Activated CD8-positive, alpha-beta memory T cell treated with anti-CD3 and anti-CD28 coated beads for 4 hours (primary cell): ENCODE data around the gene MRPS18B.

Experiments used
- DNase-seq, 2 donors: peaks; one replicate each; pipeline ENCODE4 v3.0.0-alpha.2; 2020; ENCODE audit warnings: low read depth in 2 of 2

The MRPS18B gene

GRCh38 chr6:30617565-30618269, at the start of gene MRPS18B:
MRPS18B (plus strand) TSS chr6:30617840; CDS start chr6:30617866, 26 bp downstream.
- DNase-seq: peak; percentile 97 to 99

DNA sequence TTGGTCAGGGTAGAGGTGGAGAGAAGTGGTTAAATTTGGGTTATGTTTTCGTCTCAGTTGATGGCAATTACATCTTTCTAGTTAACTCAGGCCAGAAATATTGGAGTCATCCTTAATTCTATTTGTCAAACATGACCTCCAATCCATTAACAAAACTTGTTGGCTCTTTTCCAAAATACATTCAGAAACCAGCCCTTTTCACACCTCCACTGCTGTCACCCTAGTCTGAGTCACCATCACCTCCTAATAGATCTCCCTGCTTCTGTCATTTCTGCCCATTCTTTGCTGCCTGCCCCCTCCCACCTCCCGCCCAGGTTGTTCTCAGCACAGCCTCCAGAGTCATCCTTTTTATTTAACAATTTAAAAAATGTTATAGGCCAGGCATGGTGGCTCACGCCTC, 49.4 kb upstream of the MRPS18B start:
- DNase-seq: no peak

DNA sequence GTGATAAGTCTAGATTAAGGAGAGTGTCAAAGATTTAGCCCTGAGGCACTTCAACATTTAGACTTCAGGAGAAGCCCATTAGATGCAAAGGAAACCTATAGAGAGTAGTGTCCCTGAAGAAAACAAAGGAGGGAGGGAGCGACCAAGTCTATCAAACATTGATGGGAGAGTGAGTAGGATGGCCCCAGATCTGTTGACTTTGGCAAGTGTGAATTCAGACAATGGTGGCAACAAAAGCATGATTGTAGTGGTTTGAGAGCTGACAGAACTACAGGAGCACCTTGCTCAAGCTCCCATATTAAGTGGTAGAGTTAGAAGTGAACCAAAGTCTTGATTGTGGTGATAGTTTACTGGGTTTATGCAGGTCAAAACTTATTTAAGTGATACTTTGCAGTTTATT, 47.4 kb upstream of the MRPS18B start:
- no peak for DNase-seq

DNA sequence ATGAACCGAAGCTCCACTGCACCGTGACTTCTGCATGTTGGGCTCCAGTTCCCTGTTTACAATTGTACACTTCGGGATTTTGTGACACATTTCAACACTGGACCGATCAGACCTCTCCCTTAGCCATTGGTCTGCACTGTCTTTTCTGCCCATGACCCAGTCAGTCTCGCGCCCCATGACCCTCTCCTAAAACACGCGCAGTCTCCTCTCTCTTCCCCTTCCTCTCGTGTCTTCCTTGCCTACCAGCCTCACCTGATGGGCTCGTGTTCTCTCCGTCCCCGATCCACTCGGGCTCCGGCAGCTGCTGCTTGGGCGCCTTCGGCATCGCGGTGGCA, 46.9 kb upstream of the MRPS18B start:
- no peak for DNase-seq

- DNase-seq: peak; percentile 98 to 99
Measured at GRCh38 chr6:30571075-30571761, 46.4 kb upstream of the MRPS18B start, which contains the start of gene ABCF1. ABCF1 (plus strand) TSS chr6:30571442; CDS start chr6:30571488, 46 bp downstream.

- DNase-seq: no peak
Measured at GRCh38 chr6:30571762-30572082, 45.9 kb upstream of the MRPS18B start.

DNA sequence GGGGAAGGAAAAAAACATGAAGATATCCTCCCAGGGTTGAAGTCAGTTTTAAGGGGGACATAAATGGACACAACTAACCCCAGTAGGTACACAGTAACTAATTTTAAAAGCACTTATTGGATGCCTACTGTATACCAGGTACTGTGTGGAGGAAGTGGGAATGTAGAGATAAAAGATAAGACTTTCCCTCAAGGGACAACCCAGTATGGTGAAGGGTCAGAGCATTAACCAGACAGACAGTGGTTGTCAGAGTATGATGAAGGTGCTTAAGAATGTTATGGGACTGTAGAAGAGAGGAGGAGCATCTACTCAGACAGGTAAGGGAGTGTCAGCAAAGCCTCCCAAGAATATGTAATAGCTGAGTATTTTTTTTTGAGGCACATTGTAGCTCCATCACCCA, 45.5 kb upstream of the MRPS18B start:
- DNase-seq: no peak

DNA sequence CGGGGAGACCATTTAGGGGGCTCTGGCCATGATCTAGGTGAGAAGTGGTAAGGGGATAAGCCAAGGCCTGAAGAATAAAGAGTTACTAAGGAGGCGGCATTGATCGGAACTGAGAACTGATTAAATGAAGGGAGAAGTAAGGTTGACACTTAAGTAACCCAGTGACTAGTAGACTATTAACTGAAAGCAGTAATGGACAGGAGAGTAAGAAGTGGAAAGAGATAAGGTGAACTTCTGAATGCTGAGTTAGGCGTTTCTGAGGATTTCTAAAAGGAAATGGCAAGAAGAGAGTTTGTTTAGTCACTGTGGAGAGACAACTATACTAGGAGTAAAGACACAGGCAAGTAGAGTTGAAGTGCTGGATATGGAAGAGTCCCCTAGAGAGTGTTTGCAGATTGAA, 44.5 kb upstream of the MRPS18B start:
- DNase-seq: no peak

DNA sequence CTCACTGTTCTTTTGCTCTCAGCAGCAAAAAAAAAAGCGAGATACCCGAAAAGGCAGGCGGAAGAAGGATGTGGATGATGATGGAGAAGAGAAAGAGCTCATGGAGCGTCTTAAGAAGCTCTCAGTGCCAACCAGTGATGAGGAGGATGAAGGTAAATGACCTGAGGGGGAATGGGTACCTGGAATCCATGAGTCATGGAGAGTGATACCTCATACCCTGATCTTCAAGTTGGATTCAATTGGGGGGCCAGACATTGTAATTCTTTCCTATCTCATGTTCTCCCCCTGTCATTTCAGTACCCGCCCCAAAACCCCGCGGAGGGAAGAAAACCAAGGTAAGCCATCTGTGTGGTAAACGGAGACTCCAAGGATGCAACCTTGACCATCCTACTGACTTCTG, 39.6 kb upstream of the MRPS18B start:
- no peak for DNase-seq

DNA sequence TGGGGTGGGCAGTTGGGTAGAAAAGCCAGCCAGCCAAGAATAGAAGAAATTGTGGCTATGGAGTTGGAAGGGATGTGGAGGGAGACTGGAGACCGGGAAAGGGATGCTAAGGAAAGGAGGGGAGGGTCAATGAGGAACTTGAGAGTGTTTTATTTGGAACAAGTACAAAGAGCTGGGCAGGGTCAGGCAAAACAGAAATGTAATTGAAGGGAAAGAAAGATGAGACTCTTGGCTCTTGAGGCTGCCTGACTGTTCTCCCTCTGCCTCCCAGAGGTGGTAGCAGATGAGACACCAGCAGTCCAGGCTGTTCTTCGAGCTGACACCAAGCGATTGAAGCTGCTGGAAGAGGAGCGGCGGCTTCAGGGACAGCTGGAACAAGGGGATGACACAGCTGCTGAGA, 33.7 kb upstream of the MRPS18B start:
- no peak for DNase-seq

DNA sequence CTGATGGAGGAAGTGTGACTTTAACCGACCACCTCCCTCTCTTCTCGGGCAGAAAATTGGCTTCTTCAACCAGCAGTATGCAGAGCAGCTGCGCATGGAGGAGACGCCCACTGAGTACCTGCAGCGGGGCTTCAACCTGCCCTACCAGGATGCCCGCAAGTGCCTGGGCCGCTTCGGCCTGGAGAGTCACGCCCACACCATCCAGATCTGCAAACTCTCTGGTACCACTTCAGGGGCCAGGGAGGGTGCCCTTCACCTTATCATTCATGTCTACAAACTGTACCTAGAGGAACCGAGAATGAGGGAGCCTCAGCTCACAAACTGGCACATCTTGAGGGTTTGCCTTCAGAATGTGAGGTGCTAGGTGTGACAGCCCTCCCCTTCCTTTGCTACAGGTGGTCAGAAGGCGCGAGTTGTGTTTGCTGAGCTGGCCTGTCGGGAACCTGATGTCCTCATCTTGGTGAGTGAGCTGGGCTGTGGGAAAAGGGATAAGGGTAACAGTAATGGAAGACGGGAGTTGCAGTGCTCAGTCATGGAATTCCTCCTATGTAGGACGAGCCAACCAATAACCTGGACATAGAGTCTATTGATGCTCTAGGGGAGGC, 27.8 kb upstream of the MRPS18B start:
- DNase-seq: no peak

- no peak for DNase-seq
Measured at GRCh38 chr6:30590509-30590908, 27.1 kb upstream of the MRPS18B start.

DNA sequence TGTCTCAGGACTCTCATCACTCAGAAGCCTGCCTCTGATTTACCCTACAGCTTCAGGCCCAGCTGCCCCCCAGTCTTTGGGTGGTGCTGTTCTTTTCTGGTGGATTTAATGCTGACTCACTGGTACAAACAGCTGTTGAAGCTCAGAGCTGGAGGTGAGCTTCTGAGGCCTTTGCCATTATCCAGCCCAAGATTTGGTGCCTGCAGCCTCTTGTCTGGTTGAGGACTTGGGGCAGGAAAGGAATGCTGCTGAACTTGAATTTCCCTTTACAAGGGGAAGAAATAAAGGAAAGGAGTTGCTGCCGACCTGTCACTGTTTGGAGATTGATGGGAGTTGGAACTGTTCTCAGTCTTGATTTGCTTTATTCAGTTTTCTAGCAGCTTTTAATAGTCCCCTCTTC, 26.6 kb upstream of the MRPS18B start:
- DNase-seq: no peak

DNA sequence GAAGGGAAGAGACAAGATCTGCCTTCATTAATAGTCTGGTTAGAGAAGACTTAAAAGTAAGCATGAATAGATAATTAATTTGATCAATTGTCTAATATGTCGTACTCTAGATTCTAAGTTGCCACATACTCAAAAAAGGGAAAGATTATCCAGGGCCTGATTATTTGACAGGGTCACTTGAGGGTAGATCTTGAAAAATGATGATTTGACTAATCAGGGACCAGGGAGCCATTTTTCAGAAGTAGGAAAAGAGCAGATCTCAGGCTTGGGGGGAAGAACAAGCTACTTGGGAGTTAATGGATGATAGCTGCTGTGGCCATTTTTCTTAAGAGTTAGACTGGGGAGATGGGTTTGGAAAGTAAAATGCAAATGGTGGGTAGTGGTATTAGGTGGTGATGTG, 25.4 kb upstream of the MRPS18B start:
- no peak for DNase-seq

- peak; percentile 57 to 63 for DNase-seq
Measured at GRCh38 chr6:30597315-30598144, 20.1 kb upstream of the MRPS18B start.

DNA sequence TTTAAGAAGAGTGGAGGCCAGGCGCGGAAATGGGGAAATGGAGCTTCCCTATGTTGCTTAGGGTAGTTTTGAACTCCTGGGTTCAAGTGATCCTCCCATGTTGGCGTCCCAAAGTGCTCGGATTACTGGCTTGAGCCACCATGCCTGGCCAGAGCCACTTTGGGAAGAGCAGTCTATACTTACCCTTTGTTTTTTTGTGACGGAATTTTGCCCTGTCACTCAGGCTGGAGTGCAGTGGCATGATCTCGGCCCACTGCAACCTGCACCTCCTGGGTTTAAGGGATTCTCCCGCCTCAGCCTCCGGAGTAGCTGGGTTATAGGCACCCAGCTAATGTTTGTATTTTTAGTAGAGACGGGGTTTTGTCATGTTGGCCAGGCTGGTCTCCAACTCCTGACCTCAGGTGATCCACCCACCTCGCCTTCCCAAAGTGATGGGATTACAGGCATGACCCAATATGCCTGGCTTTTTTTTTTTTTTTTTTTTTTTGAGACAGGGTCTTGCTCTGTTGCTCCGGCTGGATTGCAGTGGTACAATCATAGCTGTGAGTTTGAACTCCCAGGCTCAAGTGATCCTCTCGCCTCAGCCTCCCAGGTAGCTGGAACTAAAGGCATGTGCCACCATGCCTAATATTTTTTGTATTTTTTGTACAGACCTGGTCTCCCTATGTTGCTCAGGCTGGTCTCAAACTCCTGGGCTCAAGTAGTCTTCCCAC, 18.6 kb upstream of the MRPS18B start:
- no peak for DNase-seq

GRCh38 chr6:30599625-30600324, 17.9 kb upstream of the MRPS18B start:
- no peak for DNase-seq

- DNase-seq: no peak
Measured at GRCh38 chr6:30600451-30600961, 17.1 kb upstream of the MRPS18B start.

DNA sequence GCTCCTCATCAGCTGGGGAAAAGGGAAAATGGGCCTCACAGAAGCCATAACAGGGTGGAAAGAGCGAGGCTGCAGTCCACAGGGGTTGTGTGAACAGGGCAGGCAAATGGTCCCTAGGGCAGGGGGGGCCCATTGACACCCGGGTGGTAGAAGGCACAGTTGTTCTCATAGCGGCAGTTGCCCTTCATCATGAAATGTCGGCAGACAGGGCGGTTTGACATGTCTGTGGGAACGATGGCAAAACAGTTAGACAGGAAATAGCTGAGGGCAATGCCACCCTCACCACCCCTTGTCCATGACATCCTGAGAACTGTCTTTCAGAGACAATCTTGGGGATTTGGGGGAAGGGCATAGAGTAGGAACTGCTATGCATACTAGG, 16.2 kb upstream of the MRPS18B start:
- DNase-seq: no peak

GRCh38 chr6:30601815-30602641, 15.6 kb upstream of the MRPS18B start:
- DNase-seq: no peak
